ENCODE data around the gene RPL5. TPM values are rescaled to one million over a fixed set of nuclear protein-coding genes. Genes with fewer than 3 reads are reported as not detected.

The RPL5 gene
- total and polyA plus RNA-seq, 2 of the 4 experiments (the other 2 are of a cell fraction) = 1,406 to 1,679 TPM

GRCh38 chr1:92843429-92844352 is 11.9 kb downstream of the RPL5 start:
- WGBS, 2 experiments (ENCODE audit: extremely low coverage in 2 of 2, insufficient read length in 1 of 2) = 90% methylated on average over 2 of the region's 8 CpGs; no CpG with 5 or more reads in 1 of the 2 experiments
- H2BK15ac ChIP-seq (ENCODE audit: low read depth, low read length) = no peak overlapping the region
- no peaks in the 10 kb centered on the region for H3K9me3 ChIP-seq (ENCODE audit: control insufficient read depth, insufficient read depth, low read length)
- no peak overlapping the region for H3K9ac ChIP-seq (ENCODE audit: low read depth, low read length)
- ATAC-seq (ENCODE audit: low read depth) = 0 out of 2 replicates have a peak, but pooled peaks have one; percentile 15
- H2BK20ac ChIP-seq (ENCODE audit: low read depth, low read length) = no peak overlapping the region
- H3K4me1 ChIP-seq (ENCODE audit: control insufficient read depth, insufficient read depth, low read length) = no peaks in the 10 kb centered on the region
- no peak for DNase-seq
- H3K23ac ChIP-seq (ENCODE audit: low read depth, low read length) = no peak overlapping the region
- peaks cover 34% of the 10 kb centered on the region for H3K36me3 ChIP-seq (ENCODE audit: control insufficient read depth, insufficient read depth, low read length)
- H3K56ac ChIP-seq (ENCODE audit: extremely low read depth, insufficient read depth, low read length) = no peak overlapping the region
- no peak overlapping the region for H4K8ac ChIP-seq (ENCODE audit: low read depth in 2 of 2, low read length in 2 of 2)
- H4K20me1 ChIP-seq (ENCODE audit: insufficient read depth, low read length) = peaks cover 37% of the 10 kb centered on the region
- no peak overlapping the region for H2AK9ac ChIP-seq (replicated peaks; ENCODE audit: low read depth, low read length, poor library complexity)
- no peak overlapping the region for H3K4me3 ChIP-seq (ENCODE audit: insufficient read depth, low read depth, low read length)
- no peak overlapping the region for H2AK5ac ChIP-seq (ENCODE audit: low read depth, low read length)
- H3K18ac ChIP-seq (ENCODE audit: low read depth, low read length) = no peak overlapping the region
- intact Hi-C loops (cut with micrococcal nuclease) (no loop called here), in situ Hi-C loops (cut with MboI; ENCODE audit: low sequenced_read_pairs) (no loop called here), dilution Hi-C loops (cut with HindIII; ENCODE audit: low sequenced_read_pairs, unreplicated experiment) (no loop called here)
- no peak overlapping the region for H2BK120ac ChIP-seq (ENCODE audit: low read depth, low read length)
- H4K91ac ChIP-seq (ENCODE audit: insufficient read depth, low read depth, low read length) = no peak overlapping the region
- no peak overlapping the region for H3K4ac ChIP-seq (ENCODE audit: low read depth, low read length)
- no peak overlapping the region for H2AFZ ChIP-seq (replicated peaks; ENCODE audit: low read length, poor library complexity)
- ChIA-PET CTCF (no interaction called here), POLR2A (ENCODE audit: unreplicated experiment) (no interaction called here)
- no peak overlapping the region for H2BK5ac ChIP-seq (ENCODE audit: low read depth, low read length, poor library complexity, severe bottlenecking)
- H3K4me2 ChIP-seq (ENCODE audit: low read depth, low read length) = no peak overlapping the region
- TF ChIP-seq MAFK (IDR thresholded peaks at IDR 0.05; ENCODE audit: low read depth, low read length) = no peak
- no peak for TF ChIP-seq RCOR1 (IDR thresholded peaks at IDR 0.05; ENCODE audit: insufficient replicate concordance, low read length)
- no peak for TF ChIP-seq CTCF (conservative IDR thresholded peaks at IDR 0.05; ENCODE audit: low read depth, low read length)
- TF ChIP-seq NFE2L2 (IDR thresholded peaks at IDR 0.05; ENCODE audit: low read depth, low read length) = no peak
- no peak for TF ChIP-seq BHLHE40 (IDR thresholded peaks at IDR 0.05; ENCODE audit: low read depth, low read length)
- no peak for TF ChIP-seq MAZ (IDR thresholded peaks at IDR 0.05; ENCODE audit: borderline replicate concordance, low read depth, low read length)
- TF ChIP-seq FOS (IDR thresholded peaks at IDR 0.05; ENCODE audit: low read depth, low read length) = no peak
- no peak for TF ChIP-seq MXI1 (IDR thresholded peaks at IDR 0.05; ENCODE audit: borderline replicate concordance, low read depth, low read length)
- TF ChIP-seq USF2 (IDR thresholded peaks at IDR 0.05; ENCODE audit: low read depth, low read length) = no peak
- TF ChIP-seq CHD1 (IDR thresholded peaks at IDR 0.05; ENCODE audit: low read depth, low read length) = no peak
- no peak for TF ChIP-seq RFX5 (IDR thresholded peaks at IDR 0.05; ENCODE audit: low read depth, low read length)
- TF ChIP-seq POLR2A (IDR thresholded peaks at IDR 0.05; ENCODE audit: low read depth, low read length) = no peak
- no peaks in the 10 kb centered on the region for H3K27me3 ChIP-seq (ENCODE audit: control insufficient read depth, insufficient read depth, low read length)
- no peak overlapping the region for H3K14ac ChIP-seq (replicated peaks; ENCODE audit: low read depth, low read length)
- TSS peak; percentile 85 for BruUV-seq (replicated peaks)
- H3K9me1 ChIP-seq (ENCODE audit: insufficient read depth, low read length) = no peaks in the 10 kb centered on the region
- H3K79me1 ChIP-seq (ENCODE audit: low read depth in 1 of 2, low read length in 2 of 2) = peaks cover 15 to 26% of the 10 kb centered on the region in 2 experiments
- H3K27ac ChIP-seq (ENCODE audit: insufficient read depth, low read length) = no peak overlapping the region
- no peak overlapping the region for H4K5ac ChIP-seq (ENCODE audit: low read depth, low read length)

Data from IMR-90 (cell line).